ENCODE results near the gene SPHK1. TPM values are rescaled to one million over a fixed set of nuclear protein-coding genes. Genes with fewer than 3 reads are reported as not detected.

Gene SPHK1
- total RNA-seq, 1 experiment from 2014 or later: 18.2 TPM

DNA sequence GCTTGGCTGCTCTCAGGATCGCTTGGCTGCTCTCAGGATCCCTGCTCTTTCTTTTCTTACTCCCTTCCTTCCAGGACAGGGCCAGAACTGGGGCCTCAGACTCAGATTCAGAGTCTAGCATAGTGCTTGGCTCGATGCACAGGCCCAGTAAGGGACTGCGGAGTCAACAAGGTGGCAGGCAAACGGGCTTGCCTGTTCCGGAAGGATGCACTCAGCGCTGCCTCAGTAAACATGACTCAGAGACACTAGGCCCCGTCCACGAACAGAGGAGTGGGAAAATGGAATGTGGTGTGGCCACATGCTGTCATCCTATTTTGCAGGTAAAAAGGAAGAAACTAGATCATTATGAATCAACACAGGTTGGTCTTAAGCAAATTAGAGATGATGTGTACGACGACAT, 9.8 kb downstream of the SPHK1 start:
- no peak for TF ChIP-seq TCF7L2 (IDR thresholded peaks at IDR 0.05; ENCODE audit: low read depth, low read length)
- no peak for TF ChIP-seq SIN3A (IDR thresholded peaks at IDR 0.05; ENCODE audit: borderline replicate concordance, insufficient read depth, low read depth, low read length)
- peaks cover 9% of the 10 kb centered on the region; the same call in 1 of the 2 replicates for H3K36me3 ChIP-seq (ENCODE audit: control insufficient read depth, insufficient read depth, low read length)
- ATAC-seq (no peak), DNase-seq (ENCODE audit: low read depth, low spot score) (no peak)
- CTCF ChIA-PET: no interaction called here
- no peak overlapping the region for H3K4me3 ChIP-seq (ENCODE audit: low read depth in 2 of 2, low read length in 2 of 2)
- H3K27me3 ChIP-seq (ENCODE audit: control insufficient read depth, insufficient read depth, low read length): no peaks in the 10 kb centered on the region
- POLR2A ChIA-PET: no interaction called here
- in situ Hi-C loops (cut with HindIII; ENCODE audit: low pct_unique_long_range_greater_than_20kb, low sequenced_read_pairs): no loop called here
- BruUV-seq (replicated peaks): no TSS peak
- intact Hi-C loops (cut with micrococcal nuclease; ENCODE audit: unreplicated experiment): no loop called here
- no peak overlapping the region for H3K27ac ChIP-seq (ENCODE audit: low read length)
- no peaks in the 10 kb centered on the region for H3K9me3 ChIP-seq (ENCODE audit: control insufficient read depth, insufficient read depth, low read depth, low read length)
- no peaks in the 10 kb centered on the region for H3K4me1 ChIP-seq (ENCODE audit: control insufficient read depth, insufficient read depth, low read length)

- H3K27ac ChIP-seq (ENCODE audit: low read length): no peak overlapping the region
- intact Hi-C loops (cut with micrococcal nuclease; ENCODE audit: unreplicated experiment) (no loop called here), in situ Hi-C loops (cut with HindIII; ENCODE audit: low pct_unique_long_range_greater_than_20kb, low sequenced_read_pairs) (no loop called here)
- H3K27me3 ChIP-seq (ENCODE audit: control insufficient read depth, insufficient read depth, low read length): no peaks in the 10 kb centered on the region
- DNase-seq (ENCODE audit: low read depth, low spot score) (no peak), ATAC-seq (no peak)
- ChIA-PET CTCF (no interaction called here), POLR2A (interaction anchor here (0.5 kb wide), 1 partner anchor 492 kb away, joined by 9 read pairs; no protein-coding TSS in a partner anchor)
- H3K4me1 ChIP-seq (ENCODE audit: control insufficient read depth, insufficient read depth, low read length): no peaks in the 10 kb centered on the region
- no peaks in the 10 kb centered on the region for H3K9me3 ChIP-seq (ENCODE audit: control insufficient read depth, insufficient read depth, low read depth, low read length)
- H3K36me3 ChIP-seq (ENCODE audit: control insufficient read depth, insufficient read depth, low read length): peaks cover 9% of the 10 kb centered on the region
- H3K4me3 ChIP-seq (ENCODE audit: low read depth in 2 of 2, low read length in 2 of 2): no peak overlapping the region
- TF ChIP-seq SIN3A (IDR thresholded peaks at IDR 0.05; ENCODE audit: borderline replicate concordance, insufficient read depth, low read depth, low read length) (no peak), POLR2AphosphoS5 (IDR thresholded peaks at IDR 0.05; ENCODE audit: low read depth, low read length) (no peak), TCF7L2 (IDR thresholded peaks at IDR 0.05; ENCODE audit: low read depth, low read length) (no peak)
- TF ChIP-seq, protein P1, sequence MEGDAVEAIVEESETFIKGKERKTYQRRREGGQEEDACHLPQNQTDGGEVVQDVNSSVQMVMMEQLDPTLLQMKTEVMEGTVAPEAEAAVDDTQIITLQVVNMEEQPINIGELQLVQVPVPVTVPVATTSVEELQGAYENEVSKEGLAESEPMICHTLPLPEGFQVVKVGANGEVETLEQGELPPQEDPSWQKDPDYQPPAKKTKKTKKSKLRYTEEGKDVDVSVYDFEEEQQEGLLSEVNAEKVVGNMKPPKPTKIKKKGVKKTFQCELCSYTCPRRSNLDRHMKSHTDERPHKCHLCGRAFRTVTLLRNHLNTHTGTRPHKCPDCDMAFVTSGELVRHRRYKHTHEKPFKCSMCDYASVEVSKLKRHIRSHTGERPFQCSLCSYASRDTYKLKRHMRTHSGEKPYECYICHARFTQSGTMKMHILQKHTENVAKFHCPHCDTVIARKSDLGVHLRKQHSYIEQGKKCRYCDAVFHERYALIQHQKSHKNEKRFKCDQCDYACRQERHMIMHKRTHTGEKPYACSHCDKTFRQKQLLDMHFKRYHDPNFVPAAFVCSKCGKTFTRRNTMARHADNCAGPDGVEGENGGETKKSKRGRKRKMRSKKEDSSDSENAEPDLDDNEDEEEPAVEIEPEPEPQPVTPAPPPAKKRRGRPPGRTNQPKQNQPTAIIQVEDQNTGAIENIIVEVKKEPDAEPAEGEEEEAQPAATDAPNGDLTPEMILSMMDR (IDR thresholded peaks at IDR 0.05): no peak
- TF ChIP-seq, protein P2, sequence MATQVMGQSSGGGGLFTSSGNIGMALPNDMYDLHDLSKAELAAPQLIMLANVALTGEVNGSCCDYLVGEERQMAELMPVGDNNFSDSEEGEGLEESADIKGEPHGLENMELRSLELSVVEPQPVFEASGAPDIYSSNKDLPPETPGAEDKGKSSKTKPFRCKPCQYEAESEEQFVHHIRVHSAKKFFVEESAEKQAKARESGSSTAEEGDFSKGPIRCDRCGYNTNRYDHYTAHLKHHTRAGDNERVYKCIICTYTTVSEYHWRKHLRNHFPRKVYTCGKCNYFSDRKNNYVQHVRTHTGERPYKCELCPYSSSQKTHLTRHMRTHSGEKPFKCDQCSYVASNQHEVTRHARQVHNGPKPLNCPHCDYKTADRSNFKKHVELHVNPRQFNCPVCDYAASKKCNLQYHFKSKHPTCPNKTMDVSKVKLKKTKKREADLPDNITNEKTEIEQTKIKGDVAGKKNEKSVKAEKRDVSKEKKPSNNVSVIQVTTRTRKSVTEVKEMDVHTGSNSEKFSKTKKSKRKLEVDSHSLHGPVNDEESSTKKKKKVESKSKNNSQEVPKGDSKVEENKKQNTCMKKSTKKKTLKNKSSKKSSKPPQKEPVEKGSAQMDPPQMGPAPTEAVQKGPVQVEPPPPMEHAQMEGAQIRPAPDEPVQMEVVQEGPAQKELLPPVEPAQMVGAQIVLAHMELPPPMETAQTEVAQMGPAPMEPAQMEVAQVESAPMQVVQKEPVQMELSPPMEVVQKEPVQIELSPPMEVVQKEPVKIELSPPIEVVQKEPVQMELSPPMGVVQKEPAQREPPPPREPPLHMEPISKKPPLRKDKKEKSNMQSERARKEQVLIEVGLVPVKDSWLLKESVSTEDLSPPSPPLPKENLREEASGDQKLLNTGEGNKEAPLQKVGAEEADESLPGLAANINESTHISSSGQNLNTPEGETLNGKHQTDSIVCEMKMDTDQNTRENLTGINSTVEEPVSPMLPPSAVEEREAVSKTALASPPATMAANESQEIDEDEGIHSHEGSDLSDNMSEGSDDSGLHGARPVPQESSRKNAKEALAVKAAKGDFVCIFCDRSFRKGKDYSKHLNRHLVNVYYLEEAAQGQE (IDR thresholded peaks at IDR 0.05; ENCODE audit: insufficient read depth in 1 of 2, low read depth in 2 of 2, low read length in 1 of 2): no peak
- BruUV-seq (replicated peaks): no TSS peak
Measured at GRCh38 chr17:76395980-76396379, 11.6 kb downstream of the SPHK1 start.

DNA sequence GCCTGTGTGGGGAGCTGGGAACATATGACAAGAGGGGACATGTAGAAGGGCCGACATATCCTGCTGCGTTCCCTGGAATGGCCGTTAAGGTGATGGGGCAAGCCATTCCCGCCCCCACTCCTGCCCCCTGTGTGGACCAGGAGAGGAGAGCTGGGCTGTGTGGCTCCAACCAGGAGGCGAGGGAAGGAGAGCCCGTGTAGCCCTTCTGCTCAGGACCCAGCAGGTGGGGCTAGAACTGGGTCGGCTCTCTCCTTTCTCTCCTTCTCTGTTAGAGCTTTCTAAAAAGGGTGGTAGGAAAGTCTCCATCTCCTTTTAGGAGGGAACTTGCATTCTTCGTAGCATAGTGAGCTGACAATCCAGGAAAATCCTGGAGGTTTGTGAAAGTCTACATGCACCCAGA, 12.8 kb downstream of the SPHK1 start:
- Histone ChIP-seq H3K4me1 (ENCODE audit: control insufficient read depth, insufficient read depth, low read length) (no peaks in the 10 kb centered on the region), H3K4me3 (ENCODE audit: low read depth in 2 of 2, low read length in 2 of 2) (no peak overlapping the region), H3K36me3 (ENCODE audit: control insufficient read depth, insufficient read depth, low read length) (peaks cover 9% of the 10 kb centered on the region), H3K27me3 (ENCODE audit: control insufficient read depth, insufficient read depth, low read length) (no peaks in the 10 kb centered on the region), H3K27ac (ENCODE audit: low read length) (no peak overlapping the region), H3K9me3 (ENCODE audit: control insufficient read depth, insufficient read depth, low read depth, low read length) (no peaks in the 10 kb centered on the region)
- intact Hi-C loops (cut with micrococcal nuclease; ENCODE audit: unreplicated experiment): no loop called here
- ATAC-seq (no peak), DNase-seq (ENCODE audit: low read depth, low spot score) (no peak)
- ChIA-PET CTCF (interaction anchor here (0.6 to 2.5 kb wide), 9 partner anchors 10 to 117 kb away, joined by 4 to 23 read pairs (median 9); partner anchors contain the start of genes SPHK1 and UBE2O), POLR2A (interaction anchor here (0.5 kb wide), 1 partner anchor 171 kb away, joined by 8 read pairs; no protein-coding TSS in a partner anchor)
- in situ Hi-C loops (cut with HindIII; ENCODE audit: low pct_unique_long_range_greater_than_20kb, low sequenced_read_pairs): no loop called here
- no TSS peak for BruUV-seq (replicated peaks)
- TF ChIP-seq POLR2AphosphoS5 (IDR thresholded peaks at IDR 0.05; ENCODE audit: low read depth, low read length) (no peak), TCF7L2 (IDR thresholded peaks at IDR 0.05; ENCODE audit: low read depth, low read length) (no peak), SIN3A (IDR thresholded peaks at IDR 0.05; ENCODE audit: borderline replicate concordance, insufficient read depth, low read depth, low read length) (no peak)
- TF ChIP-seq, protein P1 (IDR thresholded peaks at IDR 0.05): no peak
- TF ChIP-seq, protein P2 (IDR thresholded peaks at IDR 0.05; ENCODE audit: insufficient read depth in 1 of 2, low read depth in 2 of 2, low read length in 1 of 2): no peak

Data from Panc1 (cell line).